BLaER1 treated with 17β-estradiol and CSF1 and Interleukin-3, amounts not matched to agents 10 nM and 100 nM (cell line): Measurements from ENCODE around the gene LTBP1.

Experiments used
- H3K27ac ChIP-seq, 11 experiments: shearing (Covaris generic); formaldehyde crosslinking; 2 replicates each; pipeline ENCODE4 v1.8.1; 2022
- H3K27me3 ChIP-seq, 11 experiments: shearing (Covaris generic); formaldehyde crosslinking; 2 replicates each; pipeline ENCODE4 v1.8.1; 2022
- H3K36me3 ChIP-seq, 11 experiments: shearing (Covaris generic); formaldehyde crosslinking; 2 replicates each; pipeline ENCODE4 v1.8.1; 2022
- H3K4me1 ChIP-seq, 10 experiments: shearing (Covaris generic); formaldehyde crosslinking; 2 replicates each; pipeline ENCODE4 v1.8.1; 2022
- H3K4me2 ChIP-seq, 11 experiments: shearing (Covaris generic); formaldehyde crosslinking; 2 replicates each; pipeline ENCODE4 v1.8.1; 2022
- H3K4me3 ChIP-seq, 10 experiments: shearing (Covaris generic); formaldehyde crosslinking; 2 replicates each; pipeline ENCODE4 v1.8.1; 2022
- H3K9ac ChIP-seq, 11 experiments: shearing (Covaris generic); formaldehyde crosslinking; 2 replicates each; pipeline ENCODE4 v1.8.1; 2022
- H3K9me3 ChIP-seq, 11 experiments: shearing (Covaris generic); formaldehyde crosslinking; replicated peaks in 1 of 11; 2 replicates each; pipeline ENCODE4 v1.8.1; 2022
- H4K20me1 ChIP-seq, 11 experiments: shearing (Covaris generic); formaldehyde crosslinking; 2 replicates each; pipeline ENCODE4 v1.8.1; 2022
- Cebpa-rat ChIP-seq, 11 experiments: shearing (Covaris generic); IDR thresholded peaks; 2 replicates each; pipeline ENCODE4 v1.8.1; 2022

Gene LTBP1

GRCh38 chr2:32937602-32938448 lies 8.9 kb upstream of the LTBP1 start:
- H4K20me1 ChIP-seq = 0 out of 22 replicates have a peak, but pooled peaks cover 0 to 12% (median 0%) of the 10 kb centered on the region in 11 experiments
- no peak overlapping the region for H3K9ac ChIP-seq
- H3K9me3 ChIP-seq = no peaks in the 10 kb centered on the region
- peaks cover 0 to 8% (median 0%) of the 10 kb centered on the region in 10 experiments; a peak in 2 of 20 replicates for H3K4me1 ChIP-seq
- H3K4me3 ChIP-seq = no peak overlapping the region
- no peak overlapping the region for H3K4me2 ChIP-seq
- no peak for TF ChIP-seq Cebpa-rat (IDR thresholded peaks at IDR 0.05)
- H3K27ac ChIP-seq = no peak overlapping the region
- H3K27me3 ChIP-seq = peaks cover 0 to 96% (median 0%) of the 10 kb centered on the region in 11 experiments; a peak in 7 of 22 replicates
- no peaks in the 10 kb centered on the region for H3K36me3 ChIP-seq

DNA sequence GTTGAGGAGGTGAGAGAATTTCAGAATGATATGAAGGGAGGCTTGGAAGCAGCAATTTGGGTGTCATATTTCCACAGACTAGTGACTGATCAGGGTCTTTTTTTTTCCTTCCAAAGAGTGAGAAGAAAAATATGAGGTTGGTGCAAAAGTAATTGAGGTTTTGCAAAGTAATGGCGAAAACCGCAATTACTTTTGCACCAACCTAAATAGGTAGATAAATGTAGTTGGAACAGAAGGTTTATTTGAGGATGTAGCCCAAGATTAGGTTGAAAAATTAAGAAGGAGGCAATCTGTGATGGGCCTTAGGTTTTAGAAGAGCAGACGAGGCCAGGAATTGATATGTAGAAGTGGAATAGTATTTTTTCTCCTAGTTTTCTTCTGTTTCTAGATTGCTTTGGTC lies 7.8 kb upstream of the LTBP1 start:
- TF ChIP-seq Cebpa-rat (IDR thresholded peaks at IDR 0.05) = no peak
- no peak overlapping the region for H3K4me2 ChIP-seq
- H3K9me3 ChIP-seq = peaks cover 0 to 1% (median 0%) of the 10 kb centered on the region in 11 experiments; a peak in 6 of 22 replicates
- H3K27me3 ChIP-seq = peaks cover 0 to 96% (median 0%) of the 10 kb centered on the region in 11 experiments; a peak in 7 of 22 replicates
- no peaks in the 10 kb centered on the region for H3K36me3 ChIP-seq
- no peak overlapping the region for H3K4me3 ChIP-seq
- 0 out of 22 replicates have a peak, but pooled peaks cover 0 to 12% (median 0%) of the 10 kb centered on the region in 11 experiments for H4K20me1 ChIP-seq
- H3K27ac ChIP-seq = no peak overlapping the region
- peaks cover 0 to 8% (median 0%) of the 10 kb centered on the region in 10 experiments; a peak in 2 of 20 replicates for H3K4me1 ChIP-seq
- no peak overlapping the region for H3K9ac ChIP-seq

DNA sequence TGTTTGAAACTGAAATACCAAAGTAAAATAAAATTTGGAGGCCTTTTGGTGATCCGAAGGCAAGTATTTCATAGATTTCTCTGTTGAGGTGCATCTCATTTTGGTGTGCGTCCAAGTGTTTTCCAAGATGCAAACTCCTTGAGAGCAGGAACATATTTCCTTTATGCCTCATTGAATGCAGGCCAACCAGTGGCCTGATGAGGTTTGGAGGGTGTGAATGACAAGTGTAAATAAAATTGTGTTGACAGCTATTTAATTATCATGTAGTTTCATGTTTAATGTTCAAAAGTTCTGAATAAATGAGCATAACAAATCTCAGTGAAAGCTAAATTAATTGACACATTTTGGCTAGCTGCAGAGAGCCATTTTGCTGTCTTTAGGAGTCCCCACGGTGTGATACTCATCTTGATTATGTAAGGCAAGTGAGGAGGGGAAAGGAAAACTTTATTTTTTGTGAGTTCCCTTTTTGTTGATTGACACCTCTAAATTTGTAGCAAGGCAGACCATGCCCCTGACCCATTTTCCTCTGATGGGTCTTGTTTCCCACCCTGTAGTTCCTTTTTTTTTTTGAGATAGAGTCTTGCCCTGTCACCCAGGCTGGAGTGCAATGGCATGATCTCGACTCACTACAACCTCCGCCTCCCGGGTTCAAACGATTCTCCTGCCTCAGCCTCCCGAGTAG lies 6.3 kb upstream of the LTBP1 start:
- no peak overlapping the region for H3K9ac ChIP-seq
- H3K27ac ChIP-seq = no peak overlapping the region
- peaks cover 0 to 10% (median 0%) of the 10 kb centered on the region in 11 experiments; a peak in 8 of 22 replicates for H3K9me3 ChIP-seq
- TF ChIP-seq Cebpa-rat (IDR thresholded peaks at IDR 0.05) = no peak
- H3K27me3 ChIP-seq = peaks cover 0 to 96% (median 0%) of the 10 kb centered on the region in 11 experiments; a peak in 7 of 22 replicates
- no peak overlapping the region for H3K4me3 ChIP-seq
- H3K4me2 ChIP-seq = peak overlapping the region in 2 of 11 experiments; percentile 8 to 46; a peak in 3 of 22 replicates
- H3K4me1 ChIP-seq = peaks cover 0 to 8% (median 0%) of the 10 kb centered on the region in 10 experiments; a peak in 2 of 20 replicates
- no peaks in the 10 kb centered on the region for H3K36me3 ChIP-seq
- 0 out of 22 replicates have a peak, but pooled peaks cover 0 to 12% (median 0%) of the 10 kb centered on the region in 11 experiments for H4K20me1 ChIP-seq

DNA sequence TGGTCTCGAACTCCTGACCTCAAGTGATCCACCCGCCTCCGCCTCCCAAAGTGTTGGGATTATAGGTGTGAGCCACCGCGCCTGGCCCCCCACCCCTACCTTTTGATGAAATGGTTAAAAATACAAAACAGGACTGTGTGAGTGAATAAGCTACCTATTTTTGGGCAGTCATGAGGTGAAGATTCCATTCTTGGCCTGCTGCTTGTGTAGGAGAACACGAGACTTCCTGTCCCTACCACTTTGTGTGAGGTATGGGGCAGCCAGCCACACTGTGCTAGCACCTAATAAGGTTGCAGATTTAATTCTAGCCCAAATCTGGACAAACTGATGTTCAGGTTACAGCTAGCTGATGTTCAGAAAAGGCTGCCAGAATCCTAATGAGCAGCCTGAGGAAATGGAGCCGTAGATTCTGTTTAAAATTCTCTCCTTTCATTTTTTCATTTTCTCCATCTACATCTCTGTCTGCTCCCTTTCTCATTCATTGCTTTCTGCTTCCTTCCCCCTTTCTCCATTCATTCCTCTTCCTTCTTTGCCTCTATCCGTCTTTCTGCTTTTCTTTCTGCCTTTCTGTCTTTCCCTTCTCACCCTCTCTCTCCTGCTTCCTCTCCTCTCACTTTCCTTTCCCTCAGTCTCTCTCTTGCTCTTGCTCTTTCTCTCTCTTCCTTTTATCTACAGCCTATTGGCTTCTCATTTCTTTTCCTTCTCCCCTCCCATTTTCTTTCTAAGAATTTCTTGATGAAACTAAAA lies 4.6 kb upstream of the LTBP1 start:
- no peak overlapping the region for H3K27ac ChIP-seq
- H3K4me2 ChIP-seq = no peak overlapping the region
- peaks cover under 1 to 96% (median 2%) of the 10 kb centered on the region in 11 experiments; a peak in 19 of 22 replicates for H3K27me3 ChIP-seq
- no peaks in the 10 kb centered on the region for H3K36me3 ChIP-seq
- no peak for TF ChIP-seq Cebpa-rat (IDR thresholded peaks at IDR 0.05)
- no peak overlapping the region for H3K4me3 ChIP-seq
- 0 out of 22 replicates have a peak, but pooled peaks cover 0 to 13% (median 0%) of the 10 kb centered on the region in 11 experiments for H4K20me1 ChIP-seq
- H3K4me1 ChIP-seq = peaks cover 0 to 12% (median 0%) of the 10 kb centered on the region in 10 experiments; a peak in 3 of 20 replicates
- peaks cover 0 to 10% (median 0%) of the 10 kb centered on the region in 11 experiments; a peak in 8 of 22 replicates for H3K9me3 ChIP-seq
- H3K9ac ChIP-seq = no peak overlapping the region

GRCh38 chr2:32942793-32943485 lies 3.8 kb upstream of the LTBP1 start:
- Histone ChIP-seq H3K9ac (no peak overlapping the region), H3K4me2 (no peak overlapping the region), H3K27me3 (peaks cover 9 to 96% (median 10%) of the 10 kb centered on the region in 11 experiments; a peak in 21 of 22 replicates), H3K4me3 (no peak overlapping the region), H3K4me1 (peaks cover 0 to 12% (median 3%) of the 10 kb centered on the region in 10 experiments; a peak in 6 of 20 replicates), H3K36me3 (no peaks in the 10 kb centered on the region), H4K20me1 (peaks cover 0 to 16% (median 0%) of the 10 kb centered on the region in 11 experiments; a peak in 2 of 22 replicates), H3K27ac (no peak overlapping the region), H3K9me3 (peaks cover 0 to 10% (median 0%) of the 10 kb centered on the region in 11 experiments; a peak in 8 of 22 replicates)
- no peak for TF ChIP-seq Cebpa-rat (IDR thresholded peaks at IDR 0.05)

DNA sequence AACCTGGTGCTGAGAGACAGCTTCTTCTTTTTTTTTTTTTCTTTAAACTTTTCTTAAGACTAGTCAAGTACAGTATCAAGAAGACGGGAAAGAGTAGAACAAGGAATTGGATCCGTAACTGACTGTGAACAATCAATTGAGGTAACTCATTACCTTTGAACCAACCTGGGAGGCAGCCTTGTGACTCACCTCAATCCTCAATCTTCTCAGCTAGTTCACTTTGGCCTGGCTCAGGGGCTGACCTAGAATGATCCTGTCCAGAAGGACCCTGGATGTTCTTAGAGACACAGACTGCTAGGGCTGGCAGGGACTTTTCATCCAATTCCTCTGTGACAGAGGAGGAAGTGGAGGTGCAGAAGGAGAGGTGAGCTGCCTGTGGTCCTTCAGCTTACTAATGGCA lies 1.5 kb upstream of the LTBP1 start:
- H3K27me3 ChIP-seq = peaks cover 16 to 100% (median 20%) of the 10 kb centered on the region in 11 experiments; a peak in 21 of 22 replicates
- peaks cover 0 to 10% (median 0%) of the 10 kb centered on the region in 11 experiments; a peak in 8 of 22 replicates for H3K9me3 ChIP-seq
- H3K4me1 ChIP-seq = peaks cover 0 to 12% (median 6%) of the 10 kb centered on the region in 10 experiments; a peak in 7 of 20 replicates
- no peak for TF ChIP-seq Cebpa-rat (IDR thresholded peaks at IDR 0.05)
- no peak overlapping the region for H3K4me3 ChIP-seq
- no peak overlapping the region for H3K27ac ChIP-seq
- no peak overlapping the region for H3K4me2 ChIP-seq
- H4K20me1 ChIP-seq = peaks cover 0 to 26% (median 0%) of the 10 kb centered on the region in 11 experiments; a peak in 5 of 22 replicates
- H3K9ac ChIP-seq = no peak overlapping the region
- H3K36me3 ChIP-seq = no peaks in the 10 kb centered on the region

DNA sequence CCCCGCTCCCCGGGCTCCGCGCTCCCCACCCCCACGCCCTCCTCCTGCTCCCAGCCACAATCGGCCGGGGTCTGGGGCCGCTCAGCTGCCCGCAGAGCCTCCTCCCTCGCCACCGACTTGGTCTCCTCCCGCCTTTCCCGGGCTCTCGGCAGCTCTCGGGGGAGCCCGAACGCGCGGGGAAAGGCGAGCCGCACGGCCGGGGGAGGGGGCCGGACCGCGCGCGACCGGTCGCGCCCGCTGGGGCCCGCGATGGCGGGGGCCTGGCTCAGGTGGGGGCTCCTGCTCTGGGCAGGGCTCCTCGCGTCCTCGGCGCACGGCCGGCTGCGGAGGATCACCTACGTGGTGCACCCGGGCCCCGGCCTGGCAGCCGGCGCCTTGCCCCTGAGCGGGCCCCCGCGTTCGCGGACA lies 327 bp downstream of the LTBP1 start:
- Histone ChIP-seq H3K4me1 (peaks cover 10 to 24% (median 18%) of the 10 kb centered on the region in 10 experiments), H3K27ac (peak overlapping the region in 6 of 11 experiments; percentile 10 to 61 (median 44); a peak in 7 of 22 replicates), H3K4me3 (peak overlapping the region; percentile 59 to 85 (median 74)), H4K20me1 (peaks cover 0 to 38% (median 0%) of the 10 kb centered on the region in 11 experiments; a peak in 6 of 22 replicates), H3K36me3 (no peaks in the 10 kb centered on the region), H3K9me3 (peaks cover 0 to 10% (median 0%) of the 10 kb centered on the region in 11 experiments; a peak in 8 of 22 replicates), H3K9ac (peak overlapping the region in 10 of 11 experiments; percentile 37 to 82 (median 66); a peak in 19 of 22 replicates), H3K4me2 (peak overlapping the region; percentile 96 to 100 (median 99)), H3K27me3 (peaks cover 16 to 100% (median 20%) of the 10 kb centered on the region in 11 experiments; a peak in 21 of 22 replicates)
- TF ChIP-seq Cebpa-rat (IDR thresholded peaks at IDR 0.05) = no peak
